Measurements from ENCODE around the gene PHTF1. TPM values are rescaled to one million over a fixed set of nuclear protein-coding genes. Genes with fewer than 3 reads are reported as not detected.

Gene PHTF1
- polyA plus RNA-seq, 3 donors = 6.7 to 12.2 (median 11.1) TPM

- no CpG with 5 or more reads among the region's 2 CpGs for WGBS (ENCODE audit: insufficient coverage)
- intact Hi-C loops (cut with micrococcal nuclease) = no loop called here
- Histone ChIP-seq H3K9ac (ENCODE audit: insufficient read depth, low read length, poor library complexity, severe bottlenecking) (no peak overlapping the region), H3K79me2 (ENCODE audit: insufficient read depth, low read length) (no peaks in the 10 kb centered on the region), H4K20me1 (ENCODE audit: insufficient read depth, low read length) (no peaks in the 10 kb centered on the region), H3K9me3 (replicated peaks in 1 of 2; ENCODE audit: control insufficient read depth in 1 of 2, insufficient read depth in 1 of 2, low read length in 2 of 2) (no peaks in the 10 kb centered on the region), H2AFZ (ENCODE audit: insufficient read depth, low read depth, low read length, poor library complexity, severe bottlenecking) (no peak overlapping the region), H3K4me1 (ENCODE audit: control insufficient read depth in 1 of 2, insufficient read depth in 2 of 2, low read length in 2 of 2) (peaks cover 0 to 2% of the 10 kb centered on the region in 2 donors), H3K4me2 (replicated peaks; ENCODE audit: extremely low read depth, low read length, poor library complexity, severe bottlenecking) (no peak overlapping the region), H3K4me3 (replicated peaks in 1 of 3; ENCODE audit: low read depth in 2 of 3, low read length in 3 of 3) (no peak overlapping the region), H3K27ac (ENCODE audit: low read depth in 1 of 2, low read length in 2 of 2) (no peak overlapping the region), H3K36me3 (replicated peaks in 1 of 2; ENCODE audit: control insufficient read depth in 1 of 2, insufficient read depth in 2 of 2, low read length in 2 of 2) (no peaks in the 10 kb centered on the region), H3K27me3 (ENCODE audit: control insufficient read depth in 2 of 2, insufficient read depth in 2 of 2, low read length in 2 of 2) (no peaks in the 10 kb centered on the region)
- Mint-ChIP-seq H3K27ac (no peak overlapping the region), H3K4me1 (peaks cover 6% of the 10 kb centered on the region), H3K9me3 (no peaks in the 10 kb centered on the region), H3K4me3 (no peak overlapping the region), H3K27me3 (ENCODE audit: low read depth in 3 of 3) (no peaks in the 10 kb centered on the region), H3K36me3 (no peaks in the 10 kb centered on the region)
- DNase-seq = no peak
- no peak for TF ChIP-seq CTCF (IDR thresholded peaks at IDR 0.05)
These were observed 104.4 kb downstream of the PHTF1 start for GRCh38 chr1:113654883-113655282.

- no peak overlapping the region for H3K4me3 Mint-ChIP-seq
- no peak overlapping the region for H3K4me2 ChIP-seq (replicated peaks; ENCODE audit: extremely low read depth, low read length, poor library complexity, severe bottlenecking)
- H3K79me2 ChIP-seq (ENCODE audit: insufficient read depth, low read length) = no peaks in the 10 kb centered on the region
- H3K27me3 ChIP-seq (ENCODE audit: control insufficient read depth in 2 of 2, insufficient read depth in 2 of 2, low read length in 2 of 2) = no peaks in the 10 kb centered on the region
- intact Hi-C loops (cut with micrococcal nuclease) = no loop called here
- DNase-seq = no peak
- WGBS (ENCODE audit: insufficient coverage) = no CpG with 5 or more reads among the region's 5 CpGs
- H3K4me1 ChIP-seq (ENCODE audit: control insufficient read depth in 1 of 2, insufficient read depth in 2 of 2, low read length in 2 of 2) = no peaks in the 10 kb centered on the region
- H3K9ac ChIP-seq (ENCODE audit: insufficient read depth, low read length, poor library complexity, severe bottlenecking) = no peak overlapping the region
- H3K4me3 ChIP-seq (replicated peaks in 1 of 3; ENCODE audit: low read depth in 2 of 3, low read length in 3 of 3) = no peak overlapping the region
- no peaks in the 10 kb centered on the region for H4K20me1 ChIP-seq (ENCODE audit: insufficient read depth, low read length)
- peaks cover 1% of the 10 kb centered on the region for H3K4me1 Mint-ChIP-seq
- no peaks in the 10 kb centered on the region for H3K9me3 Mint-ChIP-seq
- H3K27ac Mint-ChIP-seq = no peak overlapping the region
- H3K36me3 Mint-ChIP-seq = no peaks in the 10 kb centered on the region
- no peak overlapping the region for H3K27ac ChIP-seq (ENCODE audit: low read depth in 1 of 2, low read length in 2 of 2)
- H3K9me3 ChIP-seq (replicated peaks in 1 of 2; ENCODE audit: control insufficient read depth in 1 of 2, insufficient read depth in 1 of 2, low read length in 2 of 2) = no peaks in the 10 kb centered on the region
- H3K36me3 ChIP-seq (replicated peaks in 1 of 2; ENCODE audit: control insufficient read depth in 1 of 2, insufficient read depth in 2 of 2, low read length in 2 of 2) = no peaks in the 10 kb centered on the region
- H2AFZ ChIP-seq (ENCODE audit: insufficient read depth, low read depth, low read length, poor library complexity, severe bottlenecking) = no peak overlapping the region
- TF ChIP-seq CTCF (IDR thresholded peaks at IDR 0.05) = no peak
- no peaks in the 10 kb centered on the region for H3K27me3 Mint-ChIP-seq (ENCODE audit: low read depth in 3 of 3)
These were observed 105.5 kb downstream of the PHTF1 start for GRCh38 chr1:113653741-113654140.

All from CD14-positive monocyte (primary cell).